CD4-positive, alpha-beta T cell treated with Interleukin-4 for 4 hours (primary cell): Measurements from ENCODE around the gene NMNAT2.
"Not testable (repeated sequence)": the region's sequence is repeated elsewhere in the genome, so short reads cannot be mapped to it uniquely, and the experiment has no call there.

Experiments
- DNase-seq: peaks from one replicate; pipeline ENCODE4 v3.0.0-alpha.2; 2020

The NMNAT2 gene

GRCh38 chr1:183282101-183282855, 135.9 kb downstream of the NMNAT2 start:
- DNase-seq, result no peak

GRCh38 chr1:183281553-183282091, 136.6 kb downstream of the NMNAT2 start:
- peak; percentile 50 for DNase-seq

- no peak for DNase-seq
These were observed 137.1 kb downstream of the NMNAT2 start for GRCh38 chr1:183281039-183281438.

- no peak for DNase-seq
These were observed 138.3 kb downstream of the NMNAT2 start for GRCh38 chr1:183279835-183280234.

GRCh38 chr1:183278739-183279591, 139.2 kb downstream of the NMNAT2 start:
- DNase-seq, result no peak

GRCh38 chr1:183277821-183278738, 140.1 kb downstream of the NMNAT2 start:
- DNase-seq, result no peak

- DNase-seq, result no peak
These were observed 141.6 kb downstream of the NMNAT2 start for GRCh38 chr1:183276386-183277080.

- no peak for DNase-seq
These were observed 142.9 kb downstream of the NMNAT2 start for GRCh38 chr1:183275322-183275721.

- DNase-seq, result no peak
These were observed 143.3 kb downstream of the NMNAT2 start for GRCh38 chr1:183274836-183275235.

- DNase-seq, result not testable (repeated sequence)
These were observed 144.2 kb downstream of the NMNAT2 start for GRCh38 chr1:183273984-183274383.

- no peak for DNase-seq
These were observed 144.9 kb downstream of the NMNAT2 start for GRCh38 chr1:183273300-183273699.

- DNase-seq, result no peak
These were observed 145.8 kb downstream of the NMNAT2 start for GRCh38 chr1:183272390-183272848.

GRCh38 chr1:183270541-183271141, 147.5 kb downstream of the NMNAT2 start:
- no peak for DNase-seq

- DNase-seq, result no peak
These were observed 150.3 kb downstream of the NMNAT2 start for GRCh38 chr1:183267646-183268431.

GRCh38 chr1:183263886-183264602, 154.1 kb downstream of the NMNAT2 start:
- DNase-seq, result no peak

- DNase-seq, result no peak
These were observed 155.5 kb downstream of the NMNAT2 start for GRCh38 chr1:183262628-183263200.

- no peak for DNase-seq
These were observed 158.3 kb downstream of the NMNAT2 start for GRCh38 chr1:183259924-183260323.

- no peak for DNase-seq
These were observed 163.1 kb downstream of the NMNAT2 start for GRCh38 chr1:183255073-183255472.

- no peak for DNase-seq
These were observed 166.2 kb downstream of the NMNAT2 start for GRCh38 chr1:183251959-183252450.
